Activated effector memory CD4-positive, alpha-beta T cell treated with Interleukin-2 at 50 U/mL for 16 hours (primary cell): ENCODE measurements around the gene WDCP.

ENCODE experiments used
- DNase-seq: peaks from one replicate; pipeline ENCODE4 v3.0.0-alpha.2; 2020

WDCP gene

GRCh38 chr2:23988371-23988770 lies 58.8 kb downstream of the WDCP start:
- no peak for DNase-seq
